ENCODE measurements around the gene SLC35F1.

DNA sequence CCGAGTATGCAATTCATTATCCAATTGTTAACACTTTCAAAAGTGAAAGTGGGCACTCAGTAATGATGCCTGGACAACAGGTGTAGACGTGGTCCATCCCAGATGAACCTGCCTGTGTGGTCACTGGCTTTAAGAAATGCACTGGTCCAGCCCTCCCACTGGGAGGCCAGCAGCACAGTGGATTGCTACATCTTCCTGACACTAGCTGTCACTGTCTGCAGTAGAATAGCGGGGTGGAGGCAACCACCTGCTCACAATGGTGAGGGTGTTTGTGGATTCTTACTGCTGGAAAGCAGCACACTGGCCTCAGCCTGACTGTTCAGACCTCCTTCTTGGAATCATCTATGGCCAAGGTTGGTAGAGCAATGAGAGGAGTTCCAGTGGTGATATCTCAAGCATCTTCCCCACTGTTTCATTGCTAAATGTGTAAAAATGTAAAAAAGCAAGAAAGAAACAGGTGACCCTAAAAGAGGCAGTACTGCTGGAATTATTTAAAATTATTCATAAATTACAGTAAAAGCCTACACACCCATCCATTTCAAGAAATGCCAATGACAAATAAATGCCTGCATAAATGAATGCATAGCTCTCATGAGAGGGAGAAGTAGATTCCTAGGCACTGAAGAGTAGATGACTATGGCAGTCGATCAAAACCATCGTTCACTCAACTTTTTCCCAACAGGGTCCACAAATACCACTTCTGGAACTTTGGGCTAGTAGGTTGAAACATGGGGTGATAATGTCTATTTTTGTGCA, 413.0 kb downstream of the SLC35F1 start:
- TF ChIP-seq POLR2AphosphoS5 (IDR thresholded peaks at IDR 0.05; ENCODE audit: low read depth, low read length) (no peak), POLR2A (IDR thresholded peaks at IDR 0.05; ENCODE audit: low read depth, low read length) (no peak), SPI1 (IDR thresholded peaks at IDR 0.05; ENCODE audit: low read depth, low read length) (no peak)

Data from GM12891 (cell line).